ENCODE data around the gene TXNL1. TPM values are rescaled to one million over a fixed set of nuclear protein-coding genes. Genes with fewer than 3 reads are reported as not detected.
"Not testable (repeated sequence)": the region's sequence is repeated elsewhere in the genome, so short reads cannot be mapped to it uniquely, and the experiment has no call there.

The TXNL1 gene
- total RNA-seq, result 10 to 100 TPM; 85.3 to 86.6 TPM

GRCh38 chr18:56638232-56639103, at the start of gene TXNL1:
TSS of gene TXNL1 (minus strand) at chr18:56638592. CDS start at chr18:56638440, 152 bp downstream.
- Mint-ChIP-seq H3K4me1 (peaks cover 32% of the 10 kb centered on the region), H3K4me3 (peak within 1 kb of the TSS; percentile 98), H3K27me3 (no peaks in the 10 kb centered on the region), H3K27ac (peak within 1 kb of the TSS; percentile 94), H3K36me3 (peaks cover 22% of the 10 kb centered on the region), H3K9me3 (peaks cover 1% of the 10 kb centered on the region)
- DNase-seq, result peak; percentile 98

GRCh38 chr18:56684277-56684676, 45.9 kb upstream of the TXNL1 start:
- H3K36me3 Mint-ChIP-seq, result peaks cover 3% of the 10 kb centered on the region
- no peaks in the 10 kb centered on the region for H3K9me3 Mint-ChIP-seq
- H3K4me1 Mint-ChIP-seq, result peaks cover 1% of the 10 kb centered on the region
- H3K27me3 Mint-ChIP-seq, result no peaks in the 10 kb centered on the region
- no peak overlapping the region for H3K4me3 Mint-ChIP-seq
- no peak overlapping the region for H3K27ac Mint-ChIP-seq
- DNase-seq, result no peak

GRCh38 chr18:56678836-56679565, 40.6 kb upstream of the TXNL1 start:
- no peak for DNase-seq
- Mint-ChIP-seq H3K4me1 (peaks cover 4% of the 10 kb centered on the region), H3K36me3 (peaks cover 26% of the 10 kb centered on the region), H3K27ac (no peak overlapping the region), H3K9me3 (peaks cover 4% of the 10 kb centered on the region), H3K4me3 (no peak overlapping the region), H3K27me3 (no peaks in the 10 kb centered on the region)

GRCh38 chr18:56676639-56677038, 38.2 kb upstream of the TXNL1 start:
- H3K9me3 Mint-ChIP-seq, result peaks cover 4% of the 10 kb centered on the region
- no peaks in the 10 kb centered on the region for H3K27me3 Mint-ChIP-seq
- peaks cover 24% of the 10 kb centered on the region for H3K36me3 Mint-ChIP-seq
- no peak overlapping the region for H3K4me3 Mint-ChIP-seq
- H3K4me1 Mint-ChIP-seq, result peaks cover 4% of the 10 kb centered on the region
- DNase-seq, result no peak
- no peak overlapping the region for H3K27ac Mint-ChIP-seq

GRCh38 chr18:56672981-56673380, 34.6 kb upstream of the TXNL1 start:
- peaks cover 2% of the 10 kb centered on the region for H3K9me3 Mint-ChIP-seq
- H3K4me3 Mint-ChIP-seq, result no peak overlapping the region
- no peak for DNase-seq
- H3K36me3 Mint-ChIP-seq, result peaks cover 21% of the 10 kb centered on the region
- H3K27ac Mint-ChIP-seq, result no peak overlapping the region
- H3K27me3 Mint-ChIP-seq, result no peaks in the 10 kb centered on the region
- H3K4me1 Mint-ChIP-seq, result peaks cover 16% of the 10 kb centered on the region

GRCh38 chr18:56672391-56672790, 34.0 kb upstream of the TXNL1 start:
- Mint-ChIP-seq H3K4me3 (no peak overlapping the region), H3K4me1 (peaks cover 16% of the 10 kb centered on the region), H3K27me3 (no peaks in the 10 kb centered on the region), H3K36me3 (peaks cover 16% of the 10 kb centered on the region), H3K27ac (no peak overlapping the region), H3K9me3 (peaks cover 2% of the 10 kb centered on the region)
- DNase-seq, result no peak

- no peaks in the 10 kb centered on the region for H3K27me3 Mint-ChIP-seq
- H3K9me3 Mint-ChIP-seq, result no peaks in the 10 kb centered on the region
- peaks cover 25% of the 10 kb centered on the region for H3K4me1 Mint-ChIP-seq
- no peak overlapping the region for H3K4me3 Mint-ChIP-seq
- H3K36me3 Mint-ChIP-seq, result peaks cover 13% of the 10 kb centered on the region
- DNase-seq, result no peak
- no peak overlapping the region for H3K27ac Mint-ChIP-seq
Observed at GRCh38 chr18:56662902-56663301, 24.5 kb upstream of the TXNL1 start.

- peaks cover 25% of the 10 kb centered on the region for H3K4me1 Mint-ChIP-seq
- H3K36me3 Mint-ChIP-seq, result peaks cover 13% of the 10 kb centered on the region
- H3K4me3 Mint-ChIP-seq, result no peak overlapping the region
- no peak overlapping the region for H3K27ac Mint-ChIP-seq
- no peaks in the 10 kb centered on the region for H3K9me3 Mint-ChIP-seq
- no peaks in the 10 kb centered on the region for H3K27me3 Mint-ChIP-seq
- no peak for DNase-seq
Observed at GRCh38 chr18:56662502-56662901, 24.1 kb upstream of the TXNL1 start.

- Mint-ChIP-seq H3K4me3 (no peak overlapping the region), H3K27me3 (no peaks in the 10 kb centered on the region), H3K9me3 (no peaks in the 10 kb centered on the region), H3K4me1 (peaks cover 23% of the 10 kb centered on the region), H3K36me3 (peaks cover 13% of the 10 kb centered on the region), H3K27ac (no peak overlapping the region)
- no peak for DNase-seq
Observed at GRCh38 chr18:56662063-56662408, 23.6 kb upstream of the TXNL1 start.

- Mint-ChIP-seq H3K4me1 (peaks cover 23% of the 10 kb centered on the region), H3K36me3 (peaks cover 13% of the 10 kb centered on the region), H3K27ac (no peak overlapping the region), H3K9me3 (no peaks in the 10 kb centered on the region), H3K4me3 (no peak overlapping the region), H3K27me3 (no peaks in the 10 kb centered on the region)
- DNase-seq, result no peak
Observed at GRCh38 chr18:56661360-56662062, 23.1 kb upstream of the TXNL1 start.

GRCh38 chr18:56660655-56661054, 22.3 kb upstream of the TXNL1 start:
- Mint-ChIP-seq H3K27ac (no peak overlapping the region), H3K36me3 (peaks cover 13% of the 10 kb centered on the region), H3K4me3 (no peak overlapping the region), H3K9me3 (no peaks in the 10 kb centered on the region), H3K4me1 (peaks cover 23% of the 10 kb centered on the region), H3K27me3 (no peaks in the 10 kb centered on the region)
- no peak for DNase-seq

GRCh38 chr18:56659111-56659510, 20.7 kb upstream of the TXNL1 start:
- H3K4me1 Mint-ChIP-seq, result peaks cover 31% of the 10 kb centered on the region
- no peak overlapping the region for H3K4me3 Mint-ChIP-seq
- H3K36me3 Mint-ChIP-seq, result peaks cover 19% of the 10 kb centered on the region
- no peak overlapping the region for H3K27ac Mint-ChIP-seq
- DNase-seq, result no peak
- no peaks in the 10 kb centered on the region for H3K9me3 Mint-ChIP-seq
- H3K27me3 Mint-ChIP-seq, result no peaks in the 10 kb centered on the region

GRCh38 chr18:56658261-56658660, 19.9 kb upstream of the TXNL1 start:
- Mint-ChIP-seq H3K27me3 (no peaks in the 10 kb centered on the region), H3K4me1 (peaks cover 36% of the 10 kb centered on the region), H3K4me3 (no peak overlapping the region), H3K27ac (no peak overlapping the region), H3K36me3 (peaks cover 26% of the 10 kb centered on the region), H3K9me3 (peaks cover 4% of the 10 kb centered on the region)
- no peak for DNase-seq

- not testable (repeated sequence) for H3K9me3 Mint-ChIP-seq
Observed at GRCh38 chr18:56654280-56654679, 15.9 kb upstream of the TXNL1 start.

GRCh38 chr18:56652802-56653201, 14.4 kb upstream of the TXNL1 start:
- no peak for DNase-seq
- peak overlapping the region; percentile 71 for H3K4me3 Mint-ChIP-seq
- no peaks in the 10 kb centered on the region for H3K27me3 Mint-ChIP-seq
- H3K36me3 Mint-ChIP-seq, result peaks cover 15% of the 10 kb centered on the region
- H3K27ac Mint-ChIP-seq, result peak overlapping the region; percentile 80
- H3K4me1 Mint-ChIP-seq, result peaks cover 33% of the 10 kb centered on the region
- H3K9me3 Mint-ChIP-seq, result peaks cover 4% of the 10 kb centered on the region

More at GRCh38 chr18:56654280-56654679, 15.9 kb upstream of the TXNL1 start:
- DNase-seq, H3K4me3 Mint-ChIP-seq, H3K27me3 Mint-ChIP-seq, H3K27ac Mint-ChIP-seq: not testable (repeated sequence)
- peaks cover 30% of the 10 kb centered on the region for H3K4me1 Mint-ChIP-seq
- H3K36me3 Mint-ChIP-seq, result peaks cover 20% of the 10 kb centered on the region

Data from activated naive CD8-positive, alpha-beta T cell treated with anti-CD3 and anti-CD28 coated beads for 36 hours (primary cell).